Gastrocnemius medialis (tissue), 4 donors: ENCODE data around the gene PRKCD.

ENCODE experiments used
- CTCF ChIP-seq, 5 experiments: fragments of 450-650 bp in 3 of 5; fragments of 200-600 bp in 2 of 5; sonication (generic) in 2 of 5; IDR thresholded peaks in 4 of 5; conservative IDR thresholded peaks in 1 of 5; 1 replicate in 4 of 5; 2 replicates in 1 of 5; pipeline ENCODE4 v1.5.1; 2016 to 2019; ENCODE audit warnings: antibody characterized with exemption in 5 of 5, mild to moderate bottlenecking in 3 of 5, moderate library complexity in 3 of 5
- POLR2A ChIP-seq, 2 donors: fragments of 450-650 bp; IDR thresholded peaks; one replicate each; pipeline ENCODE4 v1.6.1; 2017; ENCODE audit warnings: antibody characterized with exemption in 2 of 2, mild to moderate bottlenecking in 2 of 2, moderate library complexity in 2 of 2

- TF ChIP-seq CTCF (IDR thresholded peaks at IDR 0.05 in 4 of 5, conservative IDR thresholded peaks at IDR 0.05 in 1 of 5) = no peak
- TF ChIP-seq POLR2A (IDR thresholded peaks at IDR 0.05) = no peak
These were observed 3.9 kb downstream of the PRKCD start for GRCh38 chr3:53164911-53165310.
